SKM-1 (cell line): ENCODE results near the gene RAPH1.

Experiments
- DNase-seq: peaks from one replicate; lab custom pipeline; 2025; ENCODE audit not compliant: unreplicated experiment; lab: John Stamatoyannopoulos, UW

The RAPH1 gene

DNA sequence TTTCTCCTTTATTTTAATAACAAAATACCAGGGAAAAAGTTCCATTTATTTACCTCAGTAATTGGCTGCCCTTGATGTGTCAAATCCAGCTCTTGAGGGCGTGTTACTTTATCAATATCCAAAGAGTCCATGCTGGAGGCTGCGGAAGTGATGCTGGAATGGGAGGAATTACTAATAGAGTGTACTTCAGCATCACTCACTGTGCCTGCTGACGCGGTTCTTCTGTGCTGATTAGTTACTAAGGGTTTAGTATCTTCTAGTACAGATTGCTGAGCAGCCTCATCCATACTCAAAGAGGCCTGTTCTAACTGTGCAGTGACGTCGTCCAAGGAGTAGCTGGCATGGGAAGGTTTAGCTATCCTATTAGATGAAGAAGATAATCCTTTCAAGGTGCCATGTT lies 45.6 kb downstream of the RAPH1 start:
- DNase-seq: no peak

DNA sequence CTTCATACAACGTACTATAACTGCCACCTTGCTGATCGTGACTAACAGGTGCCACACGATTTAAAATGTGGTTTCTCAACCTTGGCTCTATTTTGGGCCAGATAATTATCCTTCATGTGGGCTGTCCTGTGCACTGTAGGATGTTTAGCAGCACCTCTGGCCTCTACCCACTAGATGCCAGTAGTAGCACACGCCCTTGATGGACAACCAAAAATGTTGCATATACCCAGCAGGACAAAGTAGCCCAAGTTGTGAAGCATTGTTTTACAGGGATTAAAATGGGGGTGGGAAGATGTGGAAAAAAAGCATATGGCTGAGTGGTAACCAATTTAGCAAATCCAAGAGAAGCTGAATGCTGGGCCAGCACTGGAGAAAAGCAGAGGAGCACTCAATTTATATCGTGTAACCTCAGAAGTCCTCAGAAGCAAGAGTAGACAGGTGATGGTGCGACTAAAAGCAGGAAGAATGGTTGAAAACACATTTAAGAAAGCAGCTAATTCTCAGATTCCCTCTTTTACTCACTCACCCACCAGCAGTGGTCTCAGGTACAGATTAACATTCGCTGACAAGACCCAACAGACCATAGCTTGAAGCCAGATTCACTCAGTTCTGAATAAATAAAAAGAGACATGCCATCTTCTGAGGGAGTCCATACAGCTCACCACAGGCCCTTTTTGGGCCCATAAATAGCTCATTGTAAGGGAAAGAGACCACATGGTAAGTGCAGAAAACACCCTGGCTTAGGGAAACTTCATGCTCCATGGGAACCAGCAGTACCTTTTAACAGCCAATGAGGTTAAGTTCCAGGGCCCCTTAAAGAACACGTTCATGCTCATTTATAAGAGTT lies 50.6 kb downstream of the RAPH1 start:
- peak; percentile 37 for DNase-seq

DNA sequence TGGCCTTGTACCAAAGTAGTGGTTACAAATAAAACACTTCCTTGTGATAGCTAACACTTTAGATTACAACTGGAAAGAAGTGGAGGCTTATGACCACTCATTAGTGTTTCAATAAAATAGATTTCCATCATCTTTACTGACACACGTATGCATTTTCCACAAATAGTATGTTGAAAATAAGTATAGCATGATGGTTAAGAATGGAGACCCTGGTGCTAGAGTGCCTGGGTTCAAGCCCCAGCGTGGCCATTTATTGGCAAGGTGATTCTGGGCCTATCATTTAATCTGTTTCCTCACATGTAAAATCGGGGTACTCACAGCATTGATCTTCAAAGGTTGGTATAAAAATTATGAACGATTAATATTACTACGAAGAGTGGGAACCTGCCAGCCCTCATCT lies 54.5 kb downstream of the RAPH1 start:
- DNase-seq: no peak

DNA sequence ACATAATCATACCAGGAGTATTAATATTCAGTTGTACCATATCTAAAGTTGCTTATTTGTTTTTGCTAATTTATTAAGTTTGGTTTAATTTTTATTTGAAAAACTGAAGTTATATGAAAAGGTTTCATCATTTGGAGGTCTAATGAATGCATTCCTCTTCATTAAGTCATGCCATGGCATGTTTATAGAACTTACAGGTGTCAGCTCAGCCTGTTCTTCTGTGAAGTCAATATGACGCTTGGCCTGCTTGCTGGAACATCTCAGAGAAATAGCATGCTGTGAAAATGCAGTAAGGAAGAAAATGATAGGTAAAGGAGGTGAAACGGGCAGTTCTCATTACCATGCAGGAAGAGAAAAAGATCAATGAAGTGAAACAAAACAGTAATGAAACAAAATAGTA lies 58.2 kb downstream of the RAPH1 start:
- DNase-seq: no peak

DNA sequence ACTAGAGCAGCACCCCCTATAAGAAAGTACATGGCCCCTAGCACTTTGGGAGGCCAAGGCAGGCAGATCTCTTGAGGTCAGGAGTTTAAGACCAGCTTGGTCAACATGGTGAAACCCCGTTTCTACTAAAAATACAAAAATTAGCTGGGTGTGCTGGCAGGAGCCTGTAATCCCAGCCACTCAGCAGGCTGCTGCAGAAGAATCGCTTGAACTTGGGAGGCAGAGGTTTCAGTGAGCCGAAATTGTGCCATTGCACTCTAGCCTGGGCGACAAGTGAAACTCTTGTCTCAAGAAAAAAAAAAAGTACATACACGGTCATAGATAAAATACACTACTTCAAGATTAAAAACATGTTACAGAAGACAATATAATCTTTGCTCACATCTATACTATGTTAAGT lies 63.8 kb downstream of the RAPH1 start:
- DNase-seq: no peak

DNA sequence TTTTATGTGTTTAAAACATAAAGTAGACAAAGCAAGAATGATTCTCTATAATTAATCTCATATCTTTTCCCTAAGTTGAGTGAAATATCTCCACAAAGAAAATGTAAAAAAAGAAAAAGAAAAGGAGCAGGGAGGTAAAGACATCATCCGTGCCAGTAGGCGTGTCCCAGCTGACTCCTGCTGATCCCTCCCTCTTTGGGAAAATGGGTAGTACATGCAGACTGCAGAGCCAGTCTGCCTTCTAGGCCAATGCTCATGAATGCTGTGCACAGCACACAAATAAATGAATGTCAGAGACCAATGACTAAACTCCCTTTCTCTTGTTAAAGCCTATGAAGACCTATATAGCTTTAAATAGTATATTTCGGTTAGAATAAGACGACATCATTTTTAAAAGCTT lies 64.7 kb downstream of the RAPH1 start:
- DNase-seq: no peak

DNA sequence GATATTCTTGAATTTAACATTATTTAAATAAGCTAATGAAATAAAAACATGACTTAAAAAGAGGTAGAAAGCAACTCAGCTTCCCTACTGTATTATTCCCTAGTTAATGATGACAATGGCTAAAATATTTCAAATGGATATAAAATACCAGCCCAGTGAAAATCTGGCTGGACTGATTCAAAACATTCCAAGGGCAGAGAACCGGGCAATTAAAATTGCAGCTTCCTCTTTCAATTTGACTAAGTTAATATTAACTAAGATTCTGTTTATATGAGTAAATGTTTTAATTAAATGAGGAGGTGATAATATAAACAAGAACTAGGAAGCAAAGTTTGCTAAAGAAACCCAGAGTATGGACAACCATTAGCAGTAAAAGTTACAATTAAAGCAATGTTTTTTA lies 65.6 kb downstream of the RAPH1 start:
- no peak for DNase-seq

DNA sequence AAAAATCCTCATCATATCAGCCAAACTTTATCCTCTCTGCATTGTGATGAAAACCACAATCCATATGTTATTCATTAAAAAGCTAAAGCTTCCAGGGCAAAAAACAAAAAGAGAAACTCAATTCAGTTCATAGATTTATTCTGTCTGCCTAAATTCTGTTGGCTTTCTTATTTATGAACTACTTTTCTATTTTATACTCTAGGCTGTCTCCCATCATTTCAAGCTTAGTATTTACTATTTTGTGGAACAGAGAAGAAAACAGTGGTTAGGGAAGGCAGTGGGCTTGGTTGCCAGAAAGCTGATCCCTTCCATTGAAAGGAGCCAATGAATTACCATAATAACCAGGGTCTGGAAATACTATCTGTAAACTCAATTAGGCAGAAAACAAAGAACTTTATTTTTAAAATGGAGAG lies 71.8 kb downstream of the RAPH1 start:
- no peak for DNase-seq

DNA sequence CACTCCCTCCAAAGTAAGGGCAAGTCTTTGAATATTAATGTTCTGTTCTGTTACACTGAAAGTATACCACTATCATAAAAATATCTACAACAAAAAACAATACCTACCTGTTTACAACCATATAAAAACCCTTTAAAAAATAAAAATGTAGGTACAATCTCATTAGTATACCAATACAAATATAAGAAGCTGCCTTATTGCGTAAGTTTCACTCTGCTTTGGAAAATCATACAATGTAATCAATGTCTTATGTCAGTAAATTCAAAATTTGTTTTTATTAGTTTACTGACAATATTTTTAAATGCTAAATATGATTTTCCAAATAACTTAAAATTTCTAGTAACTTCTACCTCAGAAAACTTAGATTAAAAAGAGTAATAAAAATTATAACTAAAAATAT lies 72.8 kb downstream of the RAPH1 start:
- no peak for DNase-seq

DNA sequence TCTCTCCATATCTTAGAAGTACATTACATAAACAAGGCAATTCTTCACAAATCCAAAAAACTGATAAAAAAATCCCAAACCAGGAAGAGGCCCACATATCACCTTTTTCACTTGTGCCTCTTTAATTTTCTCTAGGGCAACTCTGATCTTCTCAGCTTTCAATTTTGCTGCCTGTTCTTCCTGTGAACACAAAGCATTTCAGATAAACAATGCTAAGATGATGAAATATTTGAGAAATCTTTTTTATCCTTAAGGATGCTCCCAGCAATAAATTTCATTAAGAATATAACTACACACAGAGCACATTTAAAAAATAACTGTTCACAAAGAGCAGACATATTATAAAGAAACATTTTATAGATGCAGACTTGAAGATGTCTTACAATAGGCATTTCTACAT lies 73.4 kb downstream of the RAPH1 start:
- no peak for DNase-seq

DNA sequence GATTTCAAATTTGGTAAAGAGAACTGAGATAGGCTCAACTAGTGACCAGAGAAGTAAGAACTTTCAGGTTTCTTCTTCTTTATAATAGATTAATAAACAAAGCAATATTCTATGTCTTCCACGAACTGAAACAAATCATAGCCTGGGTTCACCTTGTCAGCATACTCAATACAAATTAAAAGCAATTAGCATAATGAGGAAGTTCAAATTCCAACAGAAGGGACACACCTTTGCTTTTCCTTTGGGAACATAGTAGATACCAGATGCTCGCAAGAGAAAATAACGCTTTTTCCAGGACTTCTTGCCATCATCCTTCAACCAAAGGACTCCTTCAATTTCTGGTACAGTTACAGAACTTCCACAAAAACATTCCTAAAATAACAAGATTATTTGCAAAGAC lies 79.9 kb downstream of the RAPH1 start:
- DNase-seq: no peak

DNA sequence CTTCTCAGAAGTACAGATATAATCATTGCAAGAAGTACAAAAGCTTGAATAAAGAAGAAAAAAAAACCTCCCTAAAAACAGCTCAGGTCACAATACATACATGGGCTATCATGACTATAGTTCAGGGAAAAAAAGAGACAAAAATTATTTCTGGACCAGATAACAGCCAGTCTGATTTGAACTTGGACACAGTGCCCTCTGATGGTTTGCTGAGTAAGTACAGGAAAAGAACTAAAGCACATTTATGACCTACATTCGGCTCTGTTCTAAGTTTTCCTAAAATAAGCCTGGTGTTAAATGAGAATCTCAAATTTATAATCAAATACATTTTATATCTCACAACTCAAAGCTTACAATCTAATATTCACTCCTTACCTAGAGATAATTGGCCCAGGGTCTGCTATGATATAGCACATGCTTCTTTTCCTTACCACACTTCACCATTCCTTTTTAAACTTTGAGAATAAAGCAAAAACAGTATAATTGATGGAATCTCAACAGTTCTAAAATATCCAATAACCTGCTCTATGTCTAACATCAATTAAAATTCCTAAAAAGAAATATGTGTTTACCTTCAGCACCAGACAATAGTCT lies 81.1 kb downstream of the RAPH1 start:
- peak; percentile 55 for DNase-seq

DNA sequence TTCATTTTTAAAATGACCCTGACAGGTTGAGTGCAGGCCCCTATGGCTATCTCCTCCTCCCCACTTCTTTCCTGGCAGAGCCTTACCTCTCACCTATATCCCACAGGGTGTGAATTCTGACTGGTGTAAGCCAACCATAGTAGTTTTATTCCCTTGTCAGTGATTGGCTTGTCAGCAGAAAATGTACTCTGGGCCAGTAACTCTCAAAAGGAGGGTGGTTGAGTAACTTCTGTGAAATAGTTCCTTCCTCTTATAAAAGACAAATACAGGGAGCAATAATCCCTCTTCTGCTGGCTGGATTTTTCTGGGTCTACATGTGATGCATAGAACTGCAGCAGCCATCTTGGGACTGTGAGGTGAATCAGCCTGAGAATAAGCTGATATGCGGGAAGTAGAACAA lies 83.4 kb downstream of the RAPH1 start:
- no peak for DNase-seq

DNA sequence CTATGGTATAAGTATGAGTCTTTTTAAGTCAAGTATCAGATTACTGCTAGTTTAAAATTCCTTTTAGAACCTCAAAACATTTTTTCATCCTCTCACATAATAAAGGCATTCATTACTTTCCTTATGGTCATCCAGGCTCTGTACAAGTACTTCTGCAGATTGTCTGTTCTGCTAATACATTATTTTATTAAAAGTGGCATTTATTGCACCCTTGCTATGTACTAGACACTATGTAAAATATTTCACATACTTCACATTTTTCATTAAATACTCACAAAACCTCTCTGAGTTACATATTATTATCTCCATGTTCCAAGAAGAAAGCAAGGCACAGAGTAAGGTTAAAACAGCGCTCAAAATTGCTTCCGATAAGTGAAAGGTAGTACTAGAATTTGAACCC lies 84.1 kb downstream of the RAPH1 start:
- no peak for DNase-seq

DNA sequence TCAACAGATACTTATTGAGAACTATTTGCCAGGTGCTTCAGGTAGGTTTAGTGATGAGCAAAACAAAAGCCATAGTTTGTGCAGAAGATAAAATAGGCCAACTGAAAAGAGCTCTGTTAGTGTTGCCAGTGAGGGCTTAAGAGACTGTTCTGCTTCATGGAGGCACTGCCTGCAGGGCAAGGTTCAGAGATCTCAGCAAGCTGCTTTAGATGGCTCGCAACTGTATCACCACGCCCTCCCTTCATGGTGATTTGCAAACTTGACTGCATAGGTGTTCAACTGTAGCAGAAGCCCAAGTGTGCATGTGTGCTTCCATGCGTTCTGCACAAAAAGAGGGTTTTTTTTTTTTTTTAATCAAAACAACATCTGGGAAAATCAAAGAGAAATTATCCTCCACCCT lies 84.5 kb downstream of the RAPH1 start:
- DNase-seq: no peak

DNA sequence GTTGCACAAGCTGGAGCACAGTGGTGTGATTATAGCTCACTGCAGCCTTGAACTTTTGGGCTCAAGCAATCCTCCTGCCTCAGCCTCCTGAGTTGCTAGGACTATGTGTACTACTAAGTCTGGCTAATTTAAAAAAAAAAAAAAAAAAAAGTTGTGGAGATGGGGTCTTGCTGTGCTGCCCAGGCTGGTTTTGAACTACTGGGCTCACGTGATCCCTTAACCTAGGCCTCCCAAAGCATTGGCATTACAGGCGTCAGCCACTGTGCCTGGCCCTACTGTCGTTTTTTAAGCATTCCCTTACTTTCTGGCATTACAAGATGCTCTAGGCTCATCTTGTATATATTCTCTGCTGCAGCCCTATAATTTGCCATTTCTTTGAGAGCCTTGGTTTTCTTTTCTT lies 88.3 kb downstream of the RAPH1 start:
- no peak for DNase-seq

DNA sequence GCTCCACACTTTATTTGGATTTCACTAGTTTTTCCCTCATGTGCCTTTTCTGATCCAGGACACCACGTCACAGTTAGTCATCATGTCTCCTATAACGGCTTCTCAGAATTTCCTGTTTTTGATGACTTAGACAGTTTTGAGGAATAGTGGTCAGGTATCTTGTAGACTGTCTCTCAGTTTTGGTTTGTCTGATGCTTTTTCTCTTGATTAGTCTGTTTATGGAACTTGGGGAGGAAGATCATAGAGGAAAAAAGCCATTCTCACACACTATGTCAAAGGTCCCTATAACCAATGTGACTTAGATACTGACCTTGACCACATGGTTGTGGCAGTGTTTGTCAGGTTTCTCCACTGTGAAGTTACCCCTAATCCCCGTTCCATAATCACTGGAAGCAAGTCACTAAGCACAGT lies 89.0 kb downstream of the RAPH1 start:
- no peak for DNase-seq

DNA sequence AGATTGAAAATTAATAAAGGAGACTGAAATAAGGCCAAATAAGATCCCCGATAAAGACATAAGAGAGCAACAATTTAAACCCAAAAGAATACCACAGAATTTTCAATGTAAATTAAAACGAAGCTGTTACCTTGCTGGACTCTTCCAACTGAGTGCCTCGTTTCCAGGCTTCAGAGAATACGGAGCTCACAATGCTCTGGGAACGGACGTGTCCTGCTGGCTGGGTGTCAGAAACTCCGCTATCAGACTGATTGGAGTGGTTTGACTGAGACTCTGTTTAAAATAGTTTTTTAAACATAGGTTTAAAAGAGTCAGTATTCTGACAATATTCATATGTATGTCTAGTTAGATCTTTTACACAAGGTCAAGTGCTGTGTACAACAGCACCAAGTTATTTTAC lies 90.4 kb downstream of the RAPH1 start:
- no peak for DNase-seq

DNA sequence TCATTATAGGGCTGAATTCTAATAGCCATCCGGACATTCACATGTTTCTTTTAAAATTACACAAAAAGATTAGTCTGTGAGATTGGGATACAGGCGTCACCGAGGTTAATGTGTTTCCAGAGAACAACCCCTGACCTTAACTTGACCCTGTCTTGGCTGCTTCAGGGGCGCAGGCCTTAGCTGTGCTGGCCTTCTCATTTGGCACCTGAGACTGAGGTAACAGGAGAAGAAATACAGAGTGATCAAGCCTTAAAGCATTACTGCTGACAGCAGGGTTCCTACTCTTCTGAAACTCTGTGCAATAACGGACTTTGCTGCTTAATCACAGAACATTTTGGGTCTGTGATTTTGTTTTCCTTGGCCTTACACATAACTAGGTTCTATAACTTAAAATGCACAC lies 92.6 kb downstream of the RAPH1 start:
- DNase-seq: no peak

DNA sequence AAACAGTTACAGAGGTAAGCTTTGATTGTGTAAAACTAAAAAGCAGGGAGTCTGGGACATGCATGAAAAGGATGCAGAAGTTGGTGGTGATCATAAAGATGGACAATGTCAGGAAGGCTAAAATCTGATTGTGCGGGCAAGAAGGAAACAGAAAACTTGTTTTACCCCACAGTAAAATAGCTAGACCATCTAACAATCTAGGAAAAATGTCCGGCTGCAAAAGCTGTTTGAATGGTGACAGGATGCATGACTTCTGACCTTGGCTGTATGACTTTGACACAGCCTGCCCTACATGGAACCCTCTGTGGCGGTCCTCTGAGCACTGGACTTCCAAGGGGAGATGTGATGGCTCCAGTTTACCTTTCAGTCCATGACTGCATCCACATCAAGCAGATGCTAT lies 93.6 kb downstream of the RAPH1 start:
- DNase-seq: no peak

DNA sequence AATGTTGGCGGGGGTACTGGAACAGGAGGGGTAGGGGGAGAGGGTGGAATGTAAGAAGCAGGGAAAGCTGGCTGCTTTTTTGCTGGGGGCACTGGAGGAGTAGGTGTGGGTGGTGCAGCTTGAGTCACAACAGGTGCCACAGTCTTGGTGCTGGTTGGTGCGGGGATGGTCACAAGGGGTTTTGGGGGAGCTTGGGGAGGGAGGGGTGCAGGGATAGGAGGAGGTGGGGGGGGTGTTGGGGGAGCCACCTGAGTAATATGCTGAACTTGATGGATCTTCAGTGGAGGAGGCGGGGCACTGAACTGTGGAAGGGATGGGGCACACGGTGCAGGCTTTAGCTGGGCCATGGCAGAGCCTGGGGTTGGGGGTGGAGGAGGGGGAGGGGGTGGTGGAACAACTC lies 94.4 kb downstream of the RAPH1 start:
- DNase-seq: no peak

DNA sequence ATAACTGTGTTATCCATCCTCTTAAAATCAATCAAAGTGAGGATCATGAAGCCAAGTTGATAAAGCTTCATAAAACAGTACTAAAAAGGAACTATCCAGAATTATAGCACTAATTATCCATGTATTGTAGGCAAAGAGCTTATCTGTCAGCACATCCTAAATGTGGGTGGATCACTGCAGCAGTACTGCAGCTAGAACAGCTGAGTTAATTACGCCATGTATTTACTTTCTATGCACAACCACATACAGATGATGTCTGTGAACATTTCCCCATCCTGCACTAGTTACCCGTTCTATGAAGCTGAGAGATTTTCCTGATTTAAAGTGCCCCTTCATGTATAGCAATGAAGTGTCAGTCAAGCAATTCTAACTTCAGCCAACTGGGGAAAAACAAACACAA lies 96.6 kb downstream of the RAPH1 start:
- no peak for DNase-seq

DNA sequence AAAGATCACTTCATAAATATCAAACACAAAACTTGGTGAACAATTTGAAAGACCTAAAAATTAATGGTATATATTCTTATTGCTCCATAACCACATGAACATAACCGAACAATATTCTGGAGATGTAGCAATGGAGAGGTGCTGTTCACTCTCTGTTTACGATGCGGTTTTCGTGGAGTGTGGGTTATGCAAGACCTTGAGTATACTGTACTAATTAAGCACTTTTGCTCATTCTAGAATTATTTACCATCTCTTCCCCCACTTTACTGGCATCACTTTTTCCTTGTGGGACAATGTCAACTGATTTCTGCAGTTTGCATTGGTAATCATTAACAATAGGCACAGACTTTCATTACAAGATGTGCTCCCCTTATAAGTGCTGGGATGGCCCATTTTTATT lies 97.6 kb downstream of the RAPH1 start:
- DNase-seq: no peak
